ENCODE measurements around the gene LCLAT1.
"Not testable (repeated sequence)": the region's sequence is repeated elsewhere in the genome, so short reads cannot be mapped to it uniquely, and the experiment has no call there.

The LCLAT1 gene

GRCh38 chr2:30454571-30454970 is 7.5 kb downstream of the LCLAT1 start:
- DNase-seq (ENCODE audit: low read depth in 2 of 2): no peak

GRCh38 chr2:30455114-30455738 is 8.2 kb downstream of the LCLAT1 start:
- DNase-seq (ENCODE audit: low read depth in 2 of 2): no peak

GRCh38 chr2:30456106-30456505 is 9.1 kb downstream of the LCLAT1 start:
- DNase-seq (ENCODE audit: low read depth in 2 of 2): no peak

DNA sequence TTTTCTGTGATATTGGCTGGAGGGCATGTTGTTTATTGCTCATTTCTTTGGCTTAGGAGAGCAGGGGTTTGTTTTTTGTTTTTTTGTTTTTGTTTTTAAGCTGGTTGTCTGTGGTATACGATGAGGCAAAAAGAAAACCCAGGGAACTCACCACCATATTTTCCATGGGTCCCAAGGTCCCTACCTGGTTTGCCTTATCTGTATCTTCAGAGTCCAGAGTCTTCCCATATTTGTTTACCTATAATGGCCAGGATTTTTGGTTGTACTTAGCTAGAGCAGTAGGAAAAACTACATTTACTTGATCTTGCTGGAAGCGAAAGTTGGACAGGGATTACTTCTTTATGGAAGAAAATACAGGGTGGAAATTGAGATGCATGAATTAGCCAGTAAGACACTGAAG is 9.5 kb downstream of the LCLAT1 start:
- DNase-seq (ENCODE audit: low read depth in 2 of 2): no peak

DNA sequence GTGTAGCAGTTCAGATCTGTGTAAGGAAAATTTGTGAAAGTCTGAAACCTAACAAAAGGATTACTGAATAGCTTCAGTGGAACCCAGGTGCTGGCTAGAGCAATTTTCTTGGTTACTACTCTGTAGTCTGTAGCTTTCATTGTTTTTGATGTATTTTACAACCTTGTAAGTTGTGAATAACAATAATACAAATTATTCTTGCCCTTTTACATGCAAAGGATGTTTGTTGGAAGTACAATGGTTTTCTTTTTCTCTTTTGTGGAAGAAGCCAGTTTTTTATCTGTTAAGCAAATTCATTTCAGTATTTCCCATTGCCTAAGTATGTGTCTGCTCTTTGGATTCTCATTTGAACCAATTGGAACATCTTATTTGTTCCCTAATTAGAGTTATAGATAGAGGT is 10.2 kb downstream of the LCLAT1 start:
- no peak for DNase-seq (ENCODE audit: low read depth in 2 of 2)

DNA sequence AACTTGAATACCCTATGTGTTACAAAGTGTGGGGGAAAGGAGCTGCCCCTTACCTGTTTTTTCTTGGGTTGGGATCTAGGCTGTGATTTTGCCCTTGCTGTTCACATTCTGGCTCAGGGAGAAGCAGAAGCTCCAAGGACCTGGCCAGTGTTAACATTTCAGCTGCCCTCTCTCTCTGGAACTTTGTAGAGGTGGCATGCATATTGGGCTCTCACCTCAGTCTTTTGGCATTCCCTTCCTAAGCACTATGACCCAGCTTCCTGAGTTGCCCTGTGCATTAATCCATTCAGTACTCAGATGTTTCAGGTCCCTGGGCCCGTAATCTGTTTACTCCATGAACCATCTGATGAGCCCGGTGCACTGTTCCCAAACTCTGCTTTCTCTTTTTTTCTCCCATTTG is 12.1 kb downstream of the LCLAT1 start:
- no peak for DNase-seq (ENCODE audit: low read depth in 2 of 2)

- no peak for DNase-seq (ENCODE audit: low read depth in 2 of 2)
These were observed 15.2 kb downstream of the LCLAT1 start for GRCh38 chr2:30462131-30462857.

- no peak for DNase-seq (ENCODE audit: low read depth in 2 of 2)
These were observed 16.5 kb downstream of the LCLAT1 start for GRCh38 chr2:30463535-30463934.

DNA sequence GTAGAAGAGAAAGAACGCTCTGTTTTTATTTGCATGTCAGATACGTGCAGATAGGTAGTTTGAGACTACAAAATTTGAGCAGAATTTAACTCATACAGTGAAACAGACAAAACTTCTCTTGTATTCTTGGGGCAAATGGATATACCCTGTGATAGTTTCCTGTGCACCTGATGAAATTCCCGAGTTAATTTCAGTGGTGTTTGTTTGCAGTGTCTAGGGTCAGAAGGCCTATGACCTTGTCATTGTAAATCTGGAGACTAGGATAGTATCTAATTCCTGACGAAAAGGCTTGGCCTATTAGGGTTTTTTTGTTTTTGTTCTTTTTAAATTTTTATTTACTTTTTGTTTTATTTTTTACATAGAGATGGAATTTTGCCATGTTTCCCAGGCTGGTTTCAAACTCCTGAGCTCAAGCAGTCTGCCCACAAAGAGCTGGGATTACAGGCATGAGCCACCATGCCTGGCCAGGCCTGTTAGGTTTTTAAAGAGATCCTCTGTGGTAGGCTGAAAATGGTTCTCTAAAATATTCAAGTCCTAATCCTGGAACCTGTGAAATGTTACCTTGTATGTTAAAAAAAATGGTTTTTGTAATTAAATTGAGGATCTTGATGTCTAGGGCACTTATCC is 17.6 kb downstream of the LCLAT1 start:
- no peak for DNase-seq (ENCODE audit: low read depth in 2 of 2)

- DNase-seq (ENCODE audit: low read depth in 2 of 2): no peak
These were observed 18.1 kb downstream of the LCLAT1 start for GRCh38 chr2:30465171-30465545.

GRCh38 chr2:30466216-30466615 is 19.2 kb downstream of the LCLAT1 start:
- DNase-seq (ENCODE audit: low read depth in 2 of 2): no peak

- DNase-seq (ENCODE audit: low read depth in 2 of 2): not testable (repeated sequence)
These were observed 20.2 kb downstream of the LCLAT1 start for GRCh38 chr2:30467062-30467826.

DNA sequence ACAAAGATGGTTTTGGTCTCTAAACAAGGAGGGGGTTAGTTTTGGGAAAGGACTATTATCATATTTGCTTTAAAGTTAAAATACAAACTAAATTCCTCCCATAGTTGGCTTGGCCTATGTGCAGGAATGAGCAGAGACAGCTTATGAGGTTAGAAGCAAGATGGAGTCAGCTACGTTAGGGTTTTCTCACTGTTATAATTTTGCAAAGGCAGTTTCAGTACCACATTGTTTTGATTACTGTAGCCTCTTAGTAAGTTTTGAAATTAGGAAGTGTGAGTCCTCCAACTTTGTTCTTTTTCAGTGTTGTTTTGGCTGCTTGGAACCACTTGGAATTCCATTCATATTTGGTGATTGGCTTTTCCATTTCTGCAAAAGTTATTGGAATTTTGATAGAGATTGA is 23.4 kb downstream of the LCLAT1 start:
- no peak for DNase-seq (ENCODE audit: low read depth in 2 of 2)

- no peak for DNase-seq (ENCODE audit: low read depth in 2 of 2)
These were observed 25.3 kb downstream of the LCLAT1 start for GRCh38 chr2:30472326-30472725.

DNA sequence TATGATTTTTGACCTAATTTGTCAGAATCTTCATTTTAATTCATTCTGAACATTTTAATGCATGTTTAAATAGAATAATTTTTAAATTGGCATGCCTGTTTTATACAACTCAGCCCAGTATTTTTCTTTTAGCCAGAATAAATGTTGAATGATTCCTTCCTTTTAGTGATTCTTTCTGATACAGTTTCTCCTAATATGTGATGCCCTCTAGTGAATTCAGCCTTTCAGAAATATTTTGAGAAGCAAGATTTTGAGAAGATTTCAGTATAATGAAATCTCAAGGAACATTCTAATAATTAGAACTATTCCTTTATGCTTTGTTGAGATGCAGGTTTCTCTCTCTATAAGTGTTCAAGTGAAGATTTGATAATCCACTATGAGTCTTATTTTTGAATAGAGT is 28.5 kb downstream of the LCLAT1 start:
- DNase-seq (ENCODE audit: low read depth in 2 of 2): no peak

- no peak for DNase-seq (ENCODE audit: low read depth in 2 of 2)
These were observed 29.6 kb downstream of the LCLAT1 start for GRCh38 chr2:30476636-30477035.

GRCh38 chr2:30480703-30481322 is 33.8 kb downstream of the LCLAT1 start:
- DNase-seq (ENCODE audit: low read depth in 2 of 2): no peak

GRCh38 chr2:30481323-30481800 is 34.3 kb downstream of the LCLAT1 start:
- no peak for DNase-seq (ENCODE audit: low read depth in 2 of 2)

GRCh38 chr2:30482011-30482410 is 35.0 kb downstream of the LCLAT1 start:
- DNase-seq (ENCODE audit: low read depth in 2 of 2): no peak

DNA sequence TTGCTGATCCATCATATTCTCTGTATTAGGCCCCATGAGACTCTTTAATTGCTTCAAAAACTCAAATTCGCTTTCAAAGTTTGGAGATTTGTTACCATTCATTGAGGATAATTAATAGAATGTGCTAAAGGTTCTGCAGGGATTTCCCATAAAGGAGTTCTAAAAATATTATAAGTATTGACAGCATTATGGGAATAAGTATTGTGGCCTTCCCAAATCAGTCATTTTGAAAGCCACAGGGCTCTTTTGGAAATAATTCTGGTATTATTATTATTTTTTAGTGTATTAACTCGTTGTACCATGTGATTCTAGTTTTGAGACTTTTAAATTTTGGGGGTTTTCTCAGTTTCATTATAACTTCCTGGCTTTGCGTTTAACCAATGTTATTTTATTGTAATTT is 37.1 kb downstream of the LCLAT1 start:
- no peak for DNase-seq (ENCODE audit: low read depth in 2 of 2)

- no peak for DNase-seq (ENCODE audit: low read depth in 2 of 2)
These were observed 37.9 kb downstream of the LCLAT1 start for GRCh38 chr2:30484995-30485394.

GRCh38 chr2:30486655-30487054 is 39.6 kb downstream of the LCLAT1 start:
- no peak for DNase-seq (ENCODE audit: low read depth in 2 of 2)
